Caco-2 (cell line): ENCODE measurements around the gene SGCD. TPM values are rescaled to one million over a fixed set of nuclear protein-coding genes. Genes with fewer than 3 reads are reported as not detected.

Experiments
- BruUV-seq: library from RNA; stranded (reverse); fragments of 400-500 nt; replicated peaks from 2 replicates; lab custom pipeline; 2021; lab: Mats Ljungman, UMichigan
- CTCF ChIA-PET: fragments of 300-600 bp; sonication (Branson Sonifier 250); formaldehyde crosslinking; loops from one replicate; lab custom pipeline; 2022; ENCODE audit warnings: antibody characterized with exemption; lab: Charles Lee
- POLR2A ChIA-PET: fragments of 300-600 bp; sonication (Branson Sonifier 250); formaldehyde crosslinking; loops from one replicate; lab custom pipeline; 2022; ENCODE audit warnings: antibody characterized with exemption; lab: Charles Lee
- DNase-seq, 2 experiments: peaks; one replicate each; pipeline versions ENCODE4 v3.0.0 to v3.0.0-alpha.2; 2020 to 2022
- H3K27me3 ChIP-seq: replicated peaks from 2 replicates; pipeline ENCODE4 v1.6.0; 2011; ENCODE audit warnings: low read length; ENCODE audit not compliant: control insufficient read depth, insufficient read depth
- H3K36me3 ChIP-seq: 2 replicates; pipeline ENCODE4 v1.5.1; 2011; ENCODE audit warnings: low read length; ENCODE audit not compliant: control insufficient read depth, insufficient read depth
- H3K4me1 ChIP-seq: fragments of 250-450 bp; sonication (Bioruptor Pico); 2 replicates; pipeline ENCODE4 v1.5.1; 2020; ENCODE audit warnings: mild to moderate bottlenecking
- H3K4me3 ChIP-seq: 2 replicates; pipeline ENCODE4 v1.5.1; 2011; ENCODE audit warnings: low read depth, mild to moderate bottlenecking, control low read depth, low read length
- H3K9me3 ChIP-seq: fragments of 250-450 bp; sonication (Bioruptor Pico); 2 replicates; pipeline ENCODE4 v1.5.1; 2020; ENCODE audit warnings: mild to moderate bottlenecking, moderate library complexity
- H3K27ac Mint-ChIP-seq: one replicate; pipeline ENCODE4 v1.8.0; 2022; ENCODE audit warnings: mixed read lengths; ENCODE audit not compliant: unreplicated experiment
- H3K27me3 Mint-ChIP-seq: one replicate; pipeline ENCODE4 v1.8.0; 2022; ENCODE audit warnings: mixed read lengths; ENCODE audit not compliant: insufficient read depth, unreplicated experiment
- H3K36me3 Mint-ChIP-seq: one replicate; pipeline ENCODE4 v1.8.0; 2022; ENCODE audit warnings: mild to moderate bottlenecking, mixed read lengths; ENCODE audit not compliant: insufficient read depth, unreplicated experiment
- H3K4me1 Mint-ChIP-seq: one replicate; pipeline ENCODE4 v1.8.0; 2022; ENCODE audit warnings: low read depth, mixed read lengths; ENCODE audit not compliant: unreplicated experiment
- H3K4me3 Mint-ChIP-seq: one replicate; pipeline ENCODE4 v1.8.0; 2022; ENCODE audit warnings: mild to moderate bottlenecking, moderate library complexity, mixed read lengths; ENCODE audit not compliant: unreplicated experiment
- H3K9me3 Mint-ChIP-seq: one replicate; pipeline ENCODE4 v1.8.0; 2022; ENCODE audit warnings: mixed read lengths; ENCODE audit not compliant: unreplicated experiment
- intact Hi-C: fragments of 100-400 bp; cut with micrococcal nuclease; formaldehyde crosslinking; loops from one replicate; pipeline ENCODE4 v1.10.0; 2022; ENCODE audit not compliant: unreplicated experiment
- total RNA-seq: library from RNA; stranded (reverse); gene quantifications from 2 replicates; pipeline ENCODE4 v1.2.3, GENCODE V29; 2022
- TF ChIP-seq, protein P1 (sequence below), 2 experiments: fragments of 200-600 bp in 1 of 2; IDR thresholded peaks; 1 replicate in 1 of 2; 2 replicates in 1 of 2; pipeline versions ENCODE4 v1.5.1 to v1.8.0; 2011 to 2022; ENCODE audit warnings: antibody characterized with exemption in 1 of 2, control low read depth in 1 of 2, inconsistent platforms in 1 of 2, low read depth in 1 of 2, low read length in 1 of 2, mild to moderate bottlenecking in 1 of 2, moderate library complexity in 1 of 2; ENCODE audit not compliant: insufficient read depth in 1 of 2, severe bottlenecking in 1 of 2, unreplicated experiment in 1 of 2

SGCD gene
- total RNA-seq, 1 experiment from 2014 or later = 0.20 TPM

DNA sequence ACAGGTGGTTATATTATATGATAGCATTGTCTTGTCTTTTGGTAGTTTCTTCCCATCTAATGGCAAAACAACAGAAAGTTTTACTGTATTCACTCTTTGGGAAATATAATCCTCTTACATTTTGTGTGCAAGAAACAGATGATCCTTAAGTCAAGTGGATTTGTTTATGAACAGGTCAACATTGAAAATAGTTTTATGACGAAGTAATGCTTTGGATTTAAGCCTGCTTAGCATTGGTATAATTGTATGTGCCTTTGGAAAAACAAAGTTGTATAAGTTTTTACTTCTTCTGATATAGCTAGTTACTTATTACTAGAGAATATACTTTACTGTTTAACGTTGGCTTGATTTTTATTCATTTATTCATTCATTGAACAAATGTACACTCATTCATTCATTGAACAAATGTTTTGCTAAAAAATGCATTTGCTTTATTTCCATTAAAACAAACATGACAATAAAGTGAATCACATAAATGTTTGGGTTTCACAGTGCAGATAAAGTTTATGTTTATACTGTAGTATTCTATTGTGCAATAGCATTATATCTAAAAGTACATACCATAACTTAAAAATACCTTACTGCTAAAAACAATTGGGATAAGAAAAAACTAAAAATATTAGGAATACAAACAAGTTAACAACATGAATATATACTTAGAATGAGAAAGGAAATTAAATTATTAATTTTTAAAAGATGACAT lies 12.3 kb downstream of the SGCD start:
- H3K4me1 Mint-ChIP-seq = no peaks in the 10 kb centered on the region
- TF ChIP-seq, protein P1, sequence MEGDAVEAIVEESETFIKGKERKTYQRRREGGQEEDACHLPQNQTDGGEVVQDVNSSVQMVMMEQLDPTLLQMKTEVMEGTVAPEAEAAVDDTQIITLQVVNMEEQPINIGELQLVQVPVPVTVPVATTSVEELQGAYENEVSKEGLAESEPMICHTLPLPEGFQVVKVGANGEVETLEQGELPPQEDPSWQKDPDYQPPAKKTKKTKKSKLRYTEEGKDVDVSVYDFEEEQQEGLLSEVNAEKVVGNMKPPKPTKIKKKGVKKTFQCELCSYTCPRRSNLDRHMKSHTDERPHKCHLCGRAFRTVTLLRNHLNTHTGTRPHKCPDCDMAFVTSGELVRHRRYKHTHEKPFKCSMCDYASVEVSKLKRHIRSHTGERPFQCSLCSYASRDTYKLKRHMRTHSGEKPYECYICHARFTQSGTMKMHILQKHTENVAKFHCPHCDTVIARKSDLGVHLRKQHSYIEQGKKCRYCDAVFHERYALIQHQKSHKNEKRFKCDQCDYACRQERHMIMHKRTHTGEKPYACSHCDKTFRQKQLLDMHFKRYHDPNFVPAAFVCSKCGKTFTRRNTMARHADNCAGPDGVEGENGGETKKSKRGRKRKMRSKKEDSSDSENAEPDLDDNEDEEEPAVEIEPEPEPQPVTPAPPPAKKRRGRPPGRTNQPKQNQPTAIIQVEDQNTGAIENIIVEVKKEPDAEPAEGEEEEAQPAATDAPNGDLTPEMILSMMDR (IDR thresholded peaks at IDR 0.05; ENCODE audit: insufficient read depth in 1 of 2, low read depth in 1 of 2, low read length in 1 of 2, severe bottlenecking in 1 of 2, unreplicated experiment in 1 of 2) = no peak
- CTCF ChIA-PET = no interaction called here
- POLR2A ChIA-PET = no interaction called here
- intact Hi-C loops = no loop called here
- no peaks in the 10 kb centered on the region for H3K9me3 Mint-ChIP-seq
- Histone ChIP-seq H3K27me3 (no peaks in the 10 kb centered on the region), H3K4me1 (no peaks in the 10 kb centered on the region), H3K9me3 (no peaks in the 10 kb centered on the region), H3K36me3 (no peaks in the 10 kb centered on the region), H3K4me3 (no peak overlapping the region)
- BruUV-seq = no TSS peak
- H3K27me3 Mint-ChIP-seq = no peaks in the 10 kb centered on the region
- H3K4me3 Mint-ChIP-seq = no peak overlapping the region
- no peaks in the 10 kb centered on the region for H3K36me3 Mint-ChIP-seq
- DNase-seq = no peak
- H3K27ac Mint-ChIP-seq = no peak overlapping the region

DNA sequence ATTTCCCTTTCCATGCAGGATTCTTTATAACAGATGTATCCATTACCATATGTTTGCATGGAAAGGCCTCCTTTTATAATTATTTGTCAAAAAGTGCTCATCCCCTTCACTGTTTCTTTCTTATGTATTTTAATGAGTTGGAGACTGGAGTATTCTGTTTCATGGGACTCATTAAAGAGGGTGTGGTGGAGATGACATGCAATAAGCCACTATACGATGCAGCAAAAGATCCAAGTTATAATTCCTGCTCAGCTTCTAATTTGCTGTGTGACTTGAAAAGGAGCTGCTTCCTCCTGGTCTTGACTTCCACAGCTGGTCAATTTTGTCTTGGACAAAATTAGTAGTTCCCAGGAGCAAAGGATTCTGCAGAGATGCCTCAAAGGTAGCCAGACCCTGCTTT lies 13.9 kb downstream of the SGCD start:
- no peaks in the 10 kb centered on the region for H3K36me3 ChIP-seq
- no peaks in the 10 kb centered on the region for H3K27me3 ChIP-seq
- ChIA-PET CTCF (no interaction called here), POLR2A (no interaction called here)
- H3K9me3 Mint-ChIP-seq = no peaks in the 10 kb centered on the region
- no peaks in the 10 kb centered on the region for H3K9me3 ChIP-seq
- BruUV-seq = no TSS peak
- no peaks in the 10 kb centered on the region for H3K4me1 ChIP-seq
- H3K27me3 Mint-ChIP-seq = no peaks in the 10 kb centered on the region
- intact Hi-C loops = no loop called here
- H3K27ac Mint-ChIP-seq = no peak overlapping the region
- H3K4me3 Mint-ChIP-seq = no peak overlapping the region
- H3K4me3 ChIP-seq = no peak overlapping the region
- no peaks in the 10 kb centered on the region for H3K36me3 Mint-ChIP-seq
- H3K4me1 Mint-ChIP-seq = no peaks in the 10 kb centered on the region
- TF ChIP-seq, protein P1 (IDR thresholded peaks at IDR 0.05; ENCODE audit: insufficient read depth in 1 of 2, low read depth in 1 of 2, low read length in 1 of 2, severe bottlenecking in 1 of 2, unreplicated experiment in 1 of 2) = no peak
- DNase-seq = no peak

DNA sequence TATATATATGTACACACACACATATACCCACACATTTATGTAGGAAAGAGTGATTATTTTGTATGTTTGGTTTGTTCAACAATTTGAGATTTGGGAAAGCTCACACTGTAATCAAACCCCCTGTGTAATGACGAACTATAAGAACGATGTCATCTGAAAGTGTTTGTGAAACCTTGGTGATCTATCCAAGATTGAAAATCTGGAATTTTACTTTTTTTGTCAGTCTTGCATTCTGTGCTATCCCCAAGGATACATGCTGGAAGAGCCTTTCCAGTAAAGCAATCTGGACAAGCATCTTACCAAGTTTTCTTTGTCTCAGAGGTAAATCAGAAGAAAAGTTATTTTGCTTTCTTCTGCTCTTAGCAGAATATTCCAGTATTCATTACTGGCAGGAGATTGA lies 23.3 kb downstream of the SGCD start:
- Histone ChIP-seq H3K27me3 (no peaks in the 10 kb centered on the region), H3K36me3 (no peaks in the 10 kb centered on the region), H3K4me1 (no peaks in the 10 kb centered on the region), H3K9me3 (no peaks in the 10 kb centered on the region), H3K4me3 (no peak overlapping the region)
- Mint-ChIP-seq H3K4me1 (no peaks in the 10 kb centered on the region), H3K36me3 (no peaks in the 10 kb centered on the region), H3K9me3 (no peaks in the 10 kb centered on the region), H3K27ac (no peak overlapping the region), H3K27me3 (no peaks in the 10 kb centered on the region), H3K4me3 (no peak overlapping the region)
- TF ChIP-seq, protein P1 (IDR thresholded peaks at IDR 0.05; ENCODE audit: insufficient read depth in 1 of 2, low read depth in 1 of 2, low read length in 1 of 2, severe bottlenecking in 1 of 2, unreplicated experiment in 1 of 2) = no peak
- POLR2A ChIA-PET = no interaction called here
- CTCF ChIA-PET = no interaction called here
- intact Hi-C loops = no loop called here
- DNase-seq = no peak
- no TSS peak for BruUV-seq
